HepG2 (cell line): Measurements from ENCODE around the gene ZFPM1. TPM values are rescaled to one million over a fixed set of nuclear protein-coding genes. Genes with fewer than 3 reads are reported as not detected.
A peak's percentile ranks its signal among the peaks of the same experiment; 100 is the strongest.

Experiments used
- BCLAF1 ChIP-seq: fragments of 450-650 bp; IDR thresholded peaks from 2 replicates; pipeline ENCODE4 v1.6.1; 2017; ENCODE audit warnings: mild to moderate bottlenecking
- CSRNP2 ChIP-seq: sonication (generic); formaldehyde crosslinking; conservative IDR thresholded peaks from 2 replicates; pipeline ENCODE4 v1.8.0; 2022; ENCODE audit warnings: low read depth, missing genetic modification reagents
- MTA1 ChIP-seq: sonication (generic); formaldehyde crosslinking; IDR thresholded peaks from 2 replicates; pipeline ENCODE4 v1.4.0; 2020; ENCODE audit warnings: missing genetic modification reagents, mild to moderate bottlenecking, borderline replicate concordance
- MTF2 ChIP-seq: sonication (generic); formaldehyde crosslinking; IDR thresholded peaks from 2 replicates; pipeline ENCODE4 v1.5.0; 2020; ENCODE audit warnings: missing genetic modification reagents, borderline replicate concordance
- NFKBIZ ChIP-seq: IDR thresholded peaks from 2 replicates; pipeline ENCODE4 v1.6.1; 2018; ENCODE audit warnings: missing genetic modification reagents, missing compliant biosample characterization
- POGZ ChIP-seq: sonication (generic); formaldehyde crosslinking; IDR thresholded peaks from 2 replicates; pipeline ENCODE4 v1.4.0; 2020; ENCODE audit warnings: mild to moderate bottlenecking, missing genetic modification reagents
- TFAP4 ChIP-seq: sonication (generic); IDR thresholded peaks from 2 replicates; pipeline ENCODE4 v1.6.1; 2016; ENCODE audit warnings: low read depth, borderline replicate concordance
- USF2 ChIP-seq, 2 experiments: sonication (generic) in 1 of 2; formaldehyde crosslinking in 1 of 2; IDR thresholded peaks; 2 replicates each; pipeline versions ENCODE4 v1.5.1 to v1.6.1; 2011 to 2020; ENCODE audit warnings: borderline replicate concordance in 1 of 2, low read depth in 1 of 2, low read length in 1 of 2, mild to moderate bottlenecking in 1 of 2, missing genetic modification reagents in 1 of 2, moderate library complexity in 1 of 2
- ZKSCAN5 ChIP-seq: sonication (generic); formaldehyde crosslinking; IDR thresholded peaks from 2 replicates; pipeline ENCODE4 v1.5.1; 2020; ENCODE audit warnings: mild to moderate bottlenecking, missing genetic modification reagents
- ZMAT5 ChIP-seq: sonication (generic); formaldehyde crosslinking; IDR thresholded peaks from 2 replicates; pipeline ENCODE4 v1.5.0; 2020; ENCODE audit warnings: mild to moderate bottlenecking, low read depth, missing genetic modification reagents, borderline replicate concordance
- ZNF121 ChIP-seq: sonication (generic); formaldehyde crosslinking; IDR thresholded peaks from 2 replicates; pipeline ENCODE4 v1.5.0; 2020; ENCODE audit warnings: mild to moderate bottlenecking, missing genetic modification reagents
- ZNF142 ChIP-seq: sonication (generic); formaldehyde crosslinking; IDR thresholded peaks from 2 replicates; pipeline ENCODE4 v1.4.0; 2020; ENCODE audit warnings: missing genetic modification reagents
- ZNF781 ChIP-seq: sonication (generic); formaldehyde crosslinking; IDR thresholded peaks from 2 replicates; pipeline ENCODE4 v1.5.1; 2020; ENCODE audit warnings: borderline replicate concordance, mild to moderate bottlenecking, missing genetic modification reagents; ENCODE audit errors: not compliant biosample characterization
- polyA plus RNA-seq, 8 experiments: library from polyadenylated mRNA; depleted of rRNA in 3 of 8; stranded (reverse) in 7 of 8; unstranded in 1 of 8; fragments of >200 nt; fragmentation: Illumina TruSeq in 4 of 8; extraction: Trizol in 4 of 8; gene quantifications; 2 replicates each; pipeline versions ENCODE4 v1.2.1 to v1.2.3, GENCODE V29; 2011 to 2016; ENCODE audit warnings: low read depth in 4 of 8, missing spikeins in 1 of 8, mixed read lengths in 1 of 8; ENCODE audit not compliant: insufficient read depth in 1 of 8
- total RNA-seq, 5 experiments: library from RNA; depleted of rRNA; stranded (reverse); fragments of >200 nt; fragmentation: Illumina TruSeq; extraction: Trizol; gene quantifications; 2 replicates each; pipeline ENCODE4 v1.2.3, GENCODE V29; 2016; ENCODE audit warnings: low read depth in 1 of 5

Gene ZFPM1
- total and polyA plus RNA-seq, 2 of the 13 experiments (the other 11 are each of a cell fraction or from before 2014, with no cell fraction given) = 1.3 to 3.8 TPM

- TF ChIP-seq ZNF142 (0 out of 2 replicates have a peak, but pooled peaks have one; percentile 23), CSRNP2 (CRISPR knock-in tag) (no peak), ZNF781 (CRISPR knock-in tag) (peak; percentile 49), ZNF121 (peak; percentile 59; the same call in 1 of the 2 replicates), USF2 (IDR thresholded peaks at IDR 0.05; ENCODE audit: low read depth, low read length) (no peak), USF2 (CRISPR knock-in tag; IDR thresholded peaks at IDR 0.05; ENCODE audit: borderline replicate concordance) (no peak), NFKBIZ (no peak), POGZ (CRISPR knock-in tag) (no peak), BCLAF1 (no peak), ZKSCAN5 (CRISPR knock-in tag) (no peak), TFAP4 (peak; percentile 69; the same call in 1 of the 2 replicates), MTA1 (CRISPR knock-in tag) (0 out of 2 replicates have a peak, but pooled peaks have one; percentile 12), MTF2 (CRISPR knock-in tag) (no peak; the same call in 1 of the 2 replicates), ZMAT5 (CRISPR knock-in tag) (no peak)
Measured at GRCh38 chr16:88527186-88527936, 74.3 kb downstream of the ZFPM1 start (continued).
